Activated CD4-positive, CD25-positive, alpha-beta regulatory T cell treated with anti-CD3 and anti-CD28 coated beads, Interleukin-2, amount 50 U/mL, for 24 hours (primary cell): ENCODE data around the gene PLEKHA4.
A peak's percentile ranks its signal among the peaks of the same experiment; 100 is the strongest.
"Not testable (repeated sequence)": the region's sequence is repeated elsewhere in the genome, so short reads cannot be mapped to it uniquely, and the experiment has no call there.

Source experiments
- ATAC-seq, 2 donors: fragments of 150-1000 bp; cut with Tn5 transposase; one replicate each; pipeline ENCODE4 v1.10.0; 2021; ENCODE audit warnings: mild to moderate bottlenecking in 1 of 2, moderate library complexity in 1 of 2

PLEKHA4 gene, protein sequence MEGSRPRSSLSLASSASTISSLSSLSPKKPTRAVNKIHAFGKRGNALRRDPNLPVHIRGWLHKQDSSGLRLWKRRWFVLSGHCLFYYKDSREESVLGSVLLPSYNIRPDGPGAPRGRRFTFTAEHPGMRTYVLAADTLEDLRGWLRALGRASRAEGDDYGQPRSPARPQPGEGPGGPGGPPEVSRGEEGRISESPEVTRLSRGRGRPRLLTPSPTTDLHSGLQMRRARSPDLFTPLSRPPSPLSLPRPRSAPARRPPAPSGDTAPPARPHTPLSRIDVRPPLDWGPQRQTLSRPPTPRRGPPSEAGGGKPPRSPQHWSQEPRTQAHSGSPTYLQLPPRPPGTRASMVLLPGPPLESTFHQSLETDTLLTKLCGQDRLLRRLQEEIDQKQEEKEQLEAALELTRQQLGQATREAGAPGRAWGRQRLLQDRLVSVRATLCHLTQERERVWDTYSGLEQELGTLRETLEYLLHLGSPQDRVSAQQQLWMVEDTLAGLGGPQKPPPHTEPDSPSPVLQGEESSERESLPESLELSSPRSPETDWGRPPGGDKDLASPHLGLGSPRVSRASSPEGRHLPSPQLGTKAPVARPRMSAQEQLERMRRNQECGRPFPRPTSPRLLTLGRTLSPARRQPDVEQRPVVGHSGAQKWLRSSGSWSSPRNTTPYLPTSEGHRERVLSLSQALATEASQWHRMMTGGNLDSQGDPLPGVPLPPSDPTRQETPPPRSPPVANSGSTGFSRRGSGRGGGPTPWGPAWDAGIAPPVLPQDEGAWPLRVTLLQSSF

DNA sequence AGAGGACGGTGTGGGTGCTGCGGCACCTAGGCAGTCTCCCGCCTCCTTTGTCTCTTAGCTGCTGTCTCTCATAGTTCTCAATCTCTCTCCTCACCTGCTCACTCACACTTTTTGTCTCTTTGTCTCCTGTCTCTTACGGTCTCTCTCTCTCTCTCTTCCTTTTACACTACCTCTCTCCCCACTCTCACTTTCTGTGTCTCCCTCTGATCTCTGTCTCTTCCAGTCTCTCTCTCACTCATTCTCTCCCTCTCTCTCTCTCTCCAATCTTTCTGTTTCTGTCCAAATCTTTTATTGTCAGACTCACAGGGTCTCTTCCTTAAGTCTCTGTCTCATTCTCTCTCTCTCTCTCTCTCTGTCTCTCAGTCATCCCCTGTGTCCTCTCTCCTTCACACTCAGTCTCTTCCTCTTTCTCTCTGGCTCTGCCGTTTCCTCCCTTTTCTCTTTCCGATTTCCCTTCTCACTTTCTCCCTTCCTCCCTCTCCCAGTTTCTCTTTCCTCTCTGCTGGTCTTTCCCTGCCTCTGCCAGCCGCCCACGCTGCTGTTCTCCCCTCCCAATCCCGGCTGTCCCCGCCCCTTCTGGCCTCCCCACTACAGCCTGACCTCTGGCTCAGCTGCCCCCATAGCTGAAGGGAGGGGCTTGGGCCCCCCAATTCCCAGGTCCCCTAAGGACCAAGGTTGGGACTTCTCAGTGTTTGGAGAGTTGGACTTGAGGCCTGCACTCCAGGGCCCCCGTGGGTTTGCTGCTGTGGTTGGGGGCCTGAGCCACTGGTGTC lies at the start of gene PLEKHA4:
PLEKHA4 (minus strand) TSS at position 504 of the 773 bp plus-strand sequence. CDS start 997 bp downstream, outside the sequence.
- ATAC-seq, result no peak

DNA sequence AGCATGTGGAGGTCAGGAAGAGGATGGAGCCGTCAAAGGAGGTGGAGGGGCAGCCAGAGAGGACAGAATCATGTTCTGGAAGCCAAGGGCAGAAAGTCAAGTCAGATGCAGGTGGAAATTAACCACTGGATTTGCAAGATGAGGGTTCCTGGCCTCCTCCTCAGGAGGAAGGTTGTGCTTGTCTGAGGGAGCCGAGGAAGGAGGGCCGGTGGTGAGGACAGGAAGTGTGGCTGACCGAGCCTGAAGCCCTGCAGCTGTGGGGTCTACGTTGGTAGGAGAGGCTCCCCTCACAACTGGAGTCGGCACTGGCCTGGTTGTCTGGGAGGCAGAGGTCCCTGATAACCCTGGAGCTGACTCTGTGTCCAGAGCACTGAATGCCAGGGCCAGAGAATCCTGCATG lies 49.7 kb upstream of the PLEKHA4 start:
- no peak for ATAC-seq

DNA sequence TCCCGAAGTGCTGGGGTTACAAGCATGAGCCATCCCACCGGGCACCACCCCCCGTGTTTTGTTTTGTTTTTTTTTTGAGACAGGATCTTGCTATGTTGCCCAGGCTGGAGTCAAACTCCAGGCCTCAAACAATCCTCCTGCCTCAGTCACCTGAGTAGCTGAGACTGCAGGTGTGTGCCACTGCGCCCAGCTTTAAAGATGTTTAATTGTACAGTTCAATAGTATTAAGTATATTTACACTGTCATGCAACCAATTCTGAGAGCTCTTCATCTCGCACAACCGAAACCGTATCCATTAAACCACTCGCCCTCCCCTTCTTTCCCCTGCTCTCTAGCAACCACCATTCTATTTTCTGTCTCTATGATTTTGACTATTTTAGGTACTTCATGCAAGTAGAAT lies 47.3 kb upstream of the PLEKHA4 start:
- ATAC-seq, result no peak

DNA sequence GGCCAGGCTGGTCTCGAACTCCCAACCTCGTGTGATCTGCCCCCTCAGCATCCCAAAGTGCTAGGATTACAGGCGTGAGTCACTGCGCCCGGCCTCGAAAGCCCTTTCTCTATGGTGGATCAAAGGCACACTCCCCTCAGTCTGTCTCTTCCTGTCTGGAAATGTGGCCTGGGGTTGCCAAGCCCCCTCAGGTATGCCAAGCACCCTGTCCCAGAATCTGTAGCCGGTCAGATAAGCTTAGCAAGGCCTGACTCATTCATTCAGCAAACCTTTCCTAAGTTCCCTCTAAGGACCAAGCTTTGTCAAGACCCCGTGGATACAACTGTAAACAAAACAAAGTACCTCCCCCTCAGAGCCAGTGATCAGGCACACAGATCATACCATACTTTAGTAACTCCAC lies 45.8 kb upstream of the PLEKHA4 start:
- ATAC-seq, result no peak

DNA sequence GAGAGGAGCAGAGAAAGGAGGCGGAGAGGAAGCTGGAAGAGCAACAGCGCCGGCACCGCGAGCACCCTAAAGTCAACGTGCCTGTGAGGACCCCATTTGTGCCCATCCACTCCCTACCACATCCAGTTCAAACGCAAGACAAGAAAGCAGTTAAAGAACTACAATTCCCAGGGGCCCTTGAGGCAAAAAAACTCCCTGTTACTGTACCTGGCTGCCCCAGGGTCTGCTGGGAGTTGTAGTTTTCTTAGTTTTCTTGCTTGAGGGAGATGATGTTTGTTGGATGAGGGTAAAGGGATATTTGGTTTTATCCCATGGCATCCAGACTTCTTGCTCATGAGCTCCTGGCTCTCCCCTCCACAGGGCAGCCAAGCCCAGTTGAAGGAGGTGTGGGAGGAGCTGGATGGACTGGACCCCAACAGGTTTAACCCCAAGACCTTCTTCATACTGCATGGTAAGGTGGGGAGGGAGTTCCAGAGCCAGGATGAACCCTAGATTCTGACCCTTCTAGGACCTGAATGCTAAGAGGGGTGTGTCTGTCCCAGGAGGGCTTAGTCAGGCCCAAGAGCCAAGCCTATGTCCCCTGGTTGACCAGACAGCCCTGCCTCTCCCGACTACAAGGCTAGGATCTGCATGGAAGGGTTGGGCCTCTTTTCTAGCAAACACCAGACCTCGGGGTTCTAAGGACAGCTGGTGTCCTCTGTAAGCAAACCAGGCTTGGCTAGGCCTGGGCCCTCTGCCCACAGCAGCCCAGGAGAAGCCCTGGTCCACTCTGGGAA lies 44.9 kb upstream of the PLEKHA4 start:
- peak; percentile 46 to 64 for ATAC-seq

DNA sequence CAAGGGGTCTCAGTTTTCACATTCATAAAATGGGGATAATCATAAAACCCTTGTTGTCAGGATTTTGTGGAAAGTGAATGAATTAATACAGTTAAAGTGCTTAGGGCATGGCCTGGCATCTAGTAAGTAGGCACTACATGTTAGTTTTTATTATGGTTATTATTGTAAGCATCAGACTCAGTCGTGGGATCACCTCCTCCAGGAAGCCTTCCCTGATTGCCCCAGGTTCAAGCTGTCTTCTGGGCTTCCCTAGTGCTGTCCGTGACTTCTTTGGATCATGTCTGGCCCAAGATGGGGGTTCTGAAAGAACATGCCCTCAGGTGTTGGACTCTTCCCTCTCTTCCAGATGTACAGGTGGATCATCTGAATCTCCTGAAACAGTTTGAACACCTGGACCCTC lies 42.4 kb upstream of the PLEKHA4 start:
- no peak for ATAC-seq

DNA sequence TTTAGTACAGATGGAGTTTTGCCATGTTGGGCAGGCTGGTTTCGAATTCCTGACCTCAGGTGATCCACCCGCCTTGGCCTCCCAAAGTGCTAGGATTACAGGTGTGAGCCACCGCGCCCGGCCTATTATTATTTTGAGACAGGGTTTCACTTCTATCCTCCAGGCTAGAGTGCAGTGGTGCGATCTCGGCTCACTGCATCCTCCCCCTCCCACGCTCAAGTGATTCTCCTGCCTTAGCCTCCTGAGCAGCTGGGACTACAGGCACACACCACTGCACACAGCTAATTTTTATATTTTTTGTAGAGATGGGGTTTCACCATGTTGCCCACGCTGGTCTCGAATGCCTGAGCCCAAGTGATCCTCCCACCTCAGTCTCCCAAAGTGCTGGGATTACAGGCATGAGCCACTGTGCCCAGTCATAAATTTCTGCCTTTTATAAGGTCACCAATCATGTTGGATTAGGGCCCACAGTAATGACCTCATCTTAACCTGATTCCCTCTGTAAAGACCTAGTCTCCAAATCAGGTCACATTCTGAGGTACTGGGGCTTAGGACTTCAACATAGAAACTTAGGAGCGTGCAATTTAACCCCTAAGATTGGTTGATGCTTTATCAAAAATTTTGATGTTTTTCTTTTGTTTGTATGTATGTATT lies 41.1 kb upstream of the PLEKHA4 start:
- not testable (repeated sequence) for ATAC-seq

DNA sequence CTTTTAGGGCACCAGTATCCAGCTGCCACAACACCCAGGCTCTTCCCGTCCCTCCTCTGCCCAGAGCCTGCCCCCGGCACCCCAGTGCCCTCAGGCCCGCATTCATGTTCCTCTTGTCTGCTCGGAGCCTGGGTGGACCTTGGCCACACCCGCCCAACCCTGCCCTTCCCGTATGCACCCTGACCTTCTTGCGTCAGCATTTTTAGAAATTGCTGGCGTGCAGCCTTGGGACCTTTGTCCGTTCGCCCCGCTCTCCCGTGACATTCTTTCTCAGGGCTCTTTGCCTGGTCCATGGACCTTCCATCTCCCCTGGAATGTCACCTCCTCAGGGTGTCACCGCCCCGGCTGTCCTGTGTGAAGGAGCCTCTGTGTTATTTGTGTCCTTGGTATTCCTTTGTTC lies 39.3 kb upstream of the PLEKHA4 start:
- ATAC-seq, result no peak

DNA sequence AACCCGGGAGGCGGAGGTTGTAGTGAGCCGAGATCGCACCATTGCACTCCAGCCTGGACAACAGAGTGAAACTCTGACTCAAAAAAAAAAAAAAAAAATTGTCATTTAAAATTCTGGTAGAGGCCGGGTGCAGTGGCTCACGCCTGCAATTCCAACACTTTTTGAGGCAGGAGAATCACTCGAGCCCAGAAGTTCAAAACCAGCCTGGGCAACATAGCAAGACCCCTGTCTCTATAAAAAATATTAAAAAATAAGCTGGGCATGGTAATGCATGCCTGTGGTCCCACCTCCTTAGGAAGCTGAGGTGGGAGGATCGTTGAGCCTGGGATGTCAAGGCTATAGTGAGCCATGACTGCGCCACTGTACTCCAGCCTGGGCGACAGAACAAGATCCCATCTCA lies 37.9 kb upstream of the PLEKHA4 start:
- ATAC-seq, result no peak

DNA sequence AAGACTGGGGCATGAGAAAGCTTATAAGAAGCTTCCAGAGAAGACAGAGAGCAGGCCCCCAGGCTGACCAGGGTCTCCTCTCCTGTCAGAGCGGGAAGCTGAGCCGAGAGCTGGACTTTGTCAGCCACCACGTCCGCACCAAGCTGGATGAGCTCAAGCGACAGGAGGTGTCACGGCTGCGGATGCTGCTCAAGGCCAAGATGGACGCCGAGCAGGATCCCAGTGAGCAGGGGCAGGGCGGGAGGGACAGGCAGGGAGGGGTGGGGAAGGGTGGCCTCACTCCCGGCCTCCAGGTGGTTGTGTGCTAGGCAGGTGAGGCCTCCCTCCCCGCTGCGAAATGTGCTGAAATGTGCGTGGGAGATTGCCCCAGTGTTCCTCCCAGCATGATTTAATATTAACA lies 37.2 kb upstream of the PLEKHA4 start:
- ATAC-seq, result no peak

DNA sequence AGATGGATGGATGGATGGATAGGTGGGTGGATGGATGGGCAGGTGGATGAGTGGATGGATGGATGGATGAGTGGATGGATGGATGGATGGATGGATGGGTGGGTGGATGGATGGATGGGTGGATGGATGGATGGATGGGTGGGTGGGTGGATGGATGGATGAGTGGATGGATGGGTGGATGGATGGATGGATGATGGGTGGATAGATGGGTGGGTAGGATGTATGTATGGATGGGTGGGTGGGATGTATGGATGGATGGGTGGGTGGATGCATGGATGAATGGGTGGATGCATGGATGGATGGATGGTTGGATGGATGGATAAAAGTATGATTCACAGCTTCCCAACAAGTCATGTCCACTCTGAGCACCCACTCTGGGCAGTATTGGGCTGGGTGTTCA lies 35.4 kb upstream of the PLEKHA4 start:
- ATAC-seq, result not testable (repeated sequence)

DNA sequence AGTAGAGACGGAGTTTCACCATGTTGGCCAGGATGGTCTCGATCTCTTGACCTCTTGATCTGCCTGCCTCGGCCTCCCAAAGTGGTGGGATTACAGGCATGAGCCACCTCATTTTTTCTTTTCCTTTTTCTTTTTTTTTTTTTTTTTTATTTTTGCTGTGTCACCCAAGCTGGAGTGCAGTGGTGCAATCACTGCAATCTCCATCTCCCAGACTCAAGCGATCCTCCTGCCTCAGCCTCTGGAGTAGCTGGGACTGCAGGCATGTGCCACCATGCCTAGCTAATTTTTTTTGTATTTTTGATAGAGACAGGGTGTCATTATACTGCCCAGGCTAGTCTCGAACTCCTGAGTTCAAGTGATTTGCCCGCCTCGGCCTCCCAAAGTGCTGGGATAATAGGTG lies 33.9 kb upstream of the PLEKHA4 start:
- not testable (repeated sequence) for ATAC-seq

DNA sequence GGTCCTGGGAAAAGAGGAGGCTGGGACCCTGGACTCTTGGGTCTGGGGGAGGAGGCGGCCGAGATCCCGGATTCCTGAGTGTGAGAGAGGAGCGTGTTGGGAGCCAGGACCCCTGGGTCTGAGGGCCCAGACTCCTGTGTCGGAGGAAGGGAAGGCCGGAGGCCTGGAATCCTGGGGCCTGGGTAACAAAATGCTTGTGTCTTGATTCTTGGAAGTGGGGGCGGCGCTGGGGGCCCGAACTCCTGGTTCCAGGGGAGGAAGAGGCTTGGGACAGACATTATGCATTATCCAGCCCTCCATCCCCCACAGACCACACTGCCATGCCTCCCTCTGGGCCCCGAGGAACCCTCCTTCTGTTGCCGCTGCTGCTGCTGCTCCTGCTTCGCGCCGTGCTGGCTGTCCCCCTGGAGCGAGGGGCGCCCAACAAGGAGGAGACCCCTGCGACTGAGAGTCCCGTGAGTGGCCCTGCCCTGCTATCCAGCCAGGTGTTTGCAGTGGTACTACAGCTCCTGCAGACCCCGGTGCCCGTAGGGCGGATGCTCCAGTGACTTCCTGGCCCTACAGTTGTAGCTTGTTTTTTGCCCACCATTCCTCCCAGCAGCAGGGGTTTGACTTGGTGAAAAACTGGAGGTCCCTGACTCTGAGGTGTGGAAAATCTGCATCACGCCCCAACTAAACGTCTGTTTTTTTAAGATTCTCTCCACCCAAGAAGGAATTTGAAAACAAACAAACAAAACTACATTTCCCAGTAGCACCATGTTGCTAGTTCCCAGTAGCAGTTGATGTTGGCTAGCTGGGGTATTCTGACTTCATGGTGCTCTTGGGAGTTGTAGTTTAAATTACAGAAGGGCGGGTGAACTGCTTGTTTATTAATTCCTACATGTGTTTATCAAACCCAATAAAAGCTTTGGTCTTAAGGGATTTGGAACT lies 32.3 kb upstream of the PLEKHA4 start:
- no peak for ATAC-seq

DNA sequence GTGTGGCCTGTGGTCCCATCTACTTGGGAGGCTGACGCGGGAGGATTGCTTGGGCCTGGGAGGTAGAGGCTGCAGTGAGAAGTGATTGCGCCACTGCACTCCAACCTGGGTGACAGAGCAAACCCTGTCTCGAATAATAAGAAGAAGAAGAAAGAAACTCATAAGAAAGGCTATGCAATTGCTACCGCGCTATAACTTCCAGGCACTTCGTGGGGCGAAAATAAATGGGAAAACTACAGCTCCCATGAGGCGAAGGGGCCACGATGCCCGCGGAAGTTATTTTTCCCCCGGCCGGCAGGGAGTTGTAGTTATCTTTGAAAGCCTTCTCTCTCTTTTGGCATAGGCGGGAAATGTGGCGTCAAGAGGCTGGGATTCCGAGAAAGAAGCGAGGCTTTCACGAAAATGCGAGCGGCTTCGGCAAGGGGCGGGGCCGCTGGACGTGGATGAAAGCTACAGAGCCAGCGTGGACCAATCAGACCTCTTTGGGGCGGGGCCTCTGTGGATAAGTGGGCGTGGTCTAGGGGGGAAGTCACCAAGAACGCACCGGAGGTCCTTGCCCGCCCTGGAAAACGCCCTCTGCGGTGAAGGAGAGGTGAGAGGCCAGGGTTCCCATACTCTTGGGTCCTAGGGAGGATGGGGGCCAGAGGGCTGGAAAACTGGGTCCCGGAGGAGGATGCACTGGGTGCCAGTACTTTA lies 31.5 kb upstream of the PLEKHA4 start, which contains the start of gene NUCB1:
NUCB1 (plus strand) TSS at position 532 of the 696 bp plus-strand sequence. CDS start 485 bp downstream, outside the sequence.
- peak; percentile 94 to 96 for ATAC-seq

DNA sequence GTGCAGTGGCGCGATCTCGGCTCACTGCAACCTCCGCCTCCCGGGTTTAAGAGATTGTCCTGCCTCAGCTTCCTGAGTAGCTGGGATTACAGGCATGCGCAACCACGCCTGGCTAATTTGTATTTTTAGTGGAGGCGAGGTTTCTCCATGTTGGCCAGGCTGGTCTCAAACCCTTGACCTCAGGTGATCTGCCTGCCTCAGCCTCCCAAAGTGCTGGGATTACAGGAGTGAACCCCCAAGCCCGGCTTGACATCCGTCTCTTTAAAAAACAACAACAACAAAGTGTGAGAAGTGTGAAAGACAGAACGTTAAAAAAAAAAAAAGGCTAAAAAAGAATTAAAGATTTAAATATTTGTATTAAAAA lies 31.0 kb upstream of the PLEKHA4 start:
- not testable (repeated sequence) for ATAC-seq

DNA sequence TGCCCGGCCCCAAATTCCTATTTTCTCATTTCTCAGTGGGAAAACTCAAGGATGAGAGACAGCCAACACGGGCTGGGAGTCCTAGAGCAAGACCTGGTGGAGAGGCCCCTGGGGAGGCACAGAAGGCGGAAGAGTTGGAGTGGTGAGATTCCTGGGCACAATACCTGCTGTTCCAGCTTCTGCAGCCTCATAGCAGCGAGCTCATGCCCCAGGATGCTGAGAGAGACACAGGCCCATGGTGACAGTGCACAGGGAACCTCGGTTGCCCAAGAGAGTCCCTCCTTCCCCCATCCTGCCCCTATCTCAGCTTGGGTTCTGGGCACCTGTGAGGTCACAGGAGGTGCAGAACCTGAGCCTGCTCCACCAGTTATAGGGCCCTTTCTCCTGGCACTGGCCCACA lies 28.8 kb upstream of the PLEKHA4 start:
- ATAC-seq, result no peak

DNA sequence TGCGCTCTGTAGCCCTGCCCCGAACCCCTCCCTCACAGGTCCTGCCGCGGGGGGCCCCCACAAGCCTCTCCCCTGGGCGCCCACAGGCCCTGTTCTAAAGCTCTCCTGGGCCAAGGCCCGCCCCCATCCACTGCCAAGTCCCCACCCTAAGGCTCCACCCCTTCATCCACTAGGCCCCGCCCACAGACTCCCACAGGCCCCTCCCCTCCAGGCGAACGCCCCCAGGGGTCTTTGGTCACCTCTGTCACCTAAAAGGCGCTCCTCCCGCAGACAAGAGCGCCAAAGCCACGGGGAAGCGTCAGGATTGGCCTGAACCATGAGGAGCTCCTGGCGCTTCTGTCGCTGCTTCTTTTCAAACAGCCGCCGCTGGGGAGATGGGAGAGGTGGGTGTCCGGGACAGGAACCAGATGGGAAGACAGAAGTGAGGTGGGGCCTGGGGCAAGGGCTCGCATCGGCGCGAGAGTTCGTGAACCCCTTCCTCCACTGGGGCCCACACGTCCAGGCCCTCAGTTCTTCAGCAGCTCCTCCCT lies 27.8 kb upstream of the PLEKHA4 start:
- ATAC-seq, result no peak

DNA sequence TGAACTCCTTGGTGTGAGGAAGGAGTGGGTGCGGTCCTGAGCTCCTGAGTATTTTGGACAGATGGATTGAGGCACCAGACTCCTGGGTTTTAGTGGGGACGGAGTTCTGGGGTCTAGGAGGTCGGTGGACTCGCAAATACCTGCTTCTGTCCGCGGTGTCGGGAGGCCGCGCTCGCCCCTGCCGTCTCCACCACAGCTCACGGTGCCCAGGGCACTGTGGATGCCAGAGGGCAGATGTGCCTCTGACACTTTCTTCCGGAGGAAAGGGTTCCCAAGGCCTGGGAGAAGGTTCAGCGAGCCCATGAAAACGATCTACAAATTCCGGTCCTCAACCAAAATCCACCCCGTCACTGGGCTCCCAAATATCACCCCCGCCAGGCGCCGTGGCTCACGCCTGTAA lies 26.8 kb upstream of the PLEKHA4 start:
- no peak for ATAC-seq

DNA sequence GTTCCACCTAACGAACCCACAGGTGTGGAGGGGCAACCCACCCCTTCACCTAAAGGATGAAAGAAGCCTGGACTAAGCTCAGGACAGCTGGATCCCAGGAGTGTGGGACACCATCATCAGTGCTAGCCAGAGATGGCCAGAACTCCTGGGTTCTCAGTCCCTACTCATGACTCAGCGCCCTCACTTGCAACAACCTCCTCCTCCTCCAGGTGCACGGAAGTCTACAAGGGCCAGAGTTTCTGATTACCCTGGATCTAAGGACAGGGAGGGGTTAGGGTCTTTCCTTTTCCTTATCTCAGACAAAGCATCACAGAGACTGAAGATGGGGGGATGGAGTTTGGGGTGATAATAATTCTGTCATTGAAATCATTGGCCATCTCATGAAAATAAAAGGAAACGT lies 22.1 kb upstream of the PLEKHA4 start:
- ATAC-seq, result no peak

DNA sequence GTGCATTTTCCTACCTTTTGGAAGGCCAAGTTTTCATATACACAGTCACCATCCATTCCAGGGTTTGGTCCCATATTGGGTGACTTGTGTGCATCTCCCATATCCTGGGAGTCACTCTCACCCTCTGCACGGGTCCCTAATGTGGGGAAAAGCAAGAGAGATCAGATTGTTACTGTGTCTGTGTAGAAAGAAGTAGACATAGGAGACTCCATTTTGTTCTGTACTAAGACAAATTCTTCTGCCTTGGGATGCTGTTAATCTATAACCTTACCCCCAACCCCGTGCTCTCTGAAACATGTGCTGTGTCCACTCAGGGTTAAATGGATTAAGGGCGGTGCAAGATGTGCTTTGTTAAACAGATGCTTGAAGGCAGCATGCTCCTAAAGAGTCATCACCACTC lies 21.1 kb upstream of the PLEKHA4 start:
- not testable (repeated sequence) for ATAC-seq
